GM18909 (cell line): ENCODE results near the gene FKBP8.

Experiments
- ATAC-seq: cut with Tn5 transposase; IDR thresholded peaks from one replicate; pipeline ENCODE4 v1.9.1; 2021; ENCODE audit warnings: mild to moderate bottlenecking; ENCODE audit not compliant: unreplicated experiment, poor library complexity

Gene FKBP8

GRCh38 chr19:18488838-18489626, 54.3 kb downstream of the FKBP8 start:
- no peak for ATAC-seq

GRCh38 chr19:18488403-18488723, 55.0 kb downstream of the FKBP8 start:
- no peak for ATAC-seq

- ATAC-seq: no peak
These were observed 55.6 kb downstream of the FKBP8 start for GRCh38 chr19:18487576-18488402.

GRCh38 chr19:18486746-18487145, 56.6 kb downstream of the FKBP8 start:
- no peak for ATAC-seq

GRCh38 chr19:18484992-18485391, 58.4 kb downstream of the FKBP8 start:
- no peak for ATAC-seq

- no peak for ATAC-seq
These were observed 60.1 kb downstream of the FKBP8 start for GRCh38 chr19:18483119-18483890.
